Fibroblast of skin of left biceps (primary cell): ENCODE measurements around the gene TAOK2.

ENCODE experiments used
- DNase-seq, 2 experiments: peaks; one replicate each; pipeline ENCODE4 v3.0.0-alpha.2; 2013; ENCODE audit warnings: low read depth in 2 of 2

TAOK2 gene

GRCh38 chr16:29963021-29963743, 10.5 kb upstream of the TAOK2 start:
- DNase-seq, result no peak

GRCh38 chr16:29968205-29968604, 5.5 kb upstream of the TAOK2 start:
- no peak for DNase-seq

DNA sequence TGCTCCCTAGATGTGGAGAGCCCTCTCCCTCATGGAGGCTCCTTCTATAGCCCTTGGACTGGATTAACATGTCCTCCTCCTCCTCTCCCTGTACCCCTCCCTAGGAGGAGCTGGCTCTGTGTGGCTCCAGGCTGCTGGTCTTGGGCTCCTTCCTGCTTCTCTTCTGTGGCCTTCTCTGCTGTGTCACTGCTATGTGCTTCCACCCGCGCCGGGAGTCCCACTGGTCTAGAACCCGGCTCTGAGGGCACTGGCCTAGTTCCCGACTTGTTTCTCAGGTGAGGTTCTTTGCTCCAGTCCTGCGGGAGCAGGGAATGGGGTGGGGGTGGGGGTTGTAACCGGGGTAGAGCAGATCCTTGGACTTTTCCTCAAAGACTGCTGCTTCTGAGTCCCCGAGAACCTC, 2.4 kb upstream of the TAOK2 start:
- DNase-seq, result no peak

DNA sequence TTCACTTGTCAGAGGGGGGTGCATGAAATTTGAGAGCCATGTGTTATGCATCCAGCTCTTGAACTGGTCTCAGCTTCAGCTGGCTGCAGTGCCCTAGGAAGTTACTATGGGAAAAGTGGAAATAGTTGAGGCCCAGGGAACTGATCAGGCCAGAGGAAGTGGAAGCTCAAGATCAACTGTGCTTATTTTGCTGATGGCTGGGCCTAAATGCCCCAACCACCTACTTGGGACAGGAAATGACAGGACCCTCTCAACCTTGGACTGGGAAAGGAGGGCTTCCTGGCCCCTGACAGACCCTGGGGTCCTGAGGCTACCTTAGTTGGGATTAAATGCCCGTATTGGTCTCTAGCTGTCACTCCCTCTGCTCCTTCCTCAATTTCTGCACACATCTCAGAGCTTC, 1.2 kb upstream of the TAOK2 start:
- no peak for DNase-seq

GRCh38 chr16:29972992-29973383, 680 bp upstream of the TAOK2 start:
- no peak for DNase-seq

- no peak for DNase-seq
Observed at GRCh38 chr16:29974291-29975133, 844 bp downstream of the TAOK2 start.

GRCh38 chr16:29975134-29975538, 1.5 kb downstream of the TAOK2 start:
- DNase-seq, result no peak

GRCh38 chr16:29975811-29976511, 2.3 kb downstream of the TAOK2 start:
- no peak for DNase-seq

- DNase-seq, result no peak
Observed at GRCh38 chr16:29977063-29977825, 3.6 kb downstream of the TAOK2 start.

DNA sequence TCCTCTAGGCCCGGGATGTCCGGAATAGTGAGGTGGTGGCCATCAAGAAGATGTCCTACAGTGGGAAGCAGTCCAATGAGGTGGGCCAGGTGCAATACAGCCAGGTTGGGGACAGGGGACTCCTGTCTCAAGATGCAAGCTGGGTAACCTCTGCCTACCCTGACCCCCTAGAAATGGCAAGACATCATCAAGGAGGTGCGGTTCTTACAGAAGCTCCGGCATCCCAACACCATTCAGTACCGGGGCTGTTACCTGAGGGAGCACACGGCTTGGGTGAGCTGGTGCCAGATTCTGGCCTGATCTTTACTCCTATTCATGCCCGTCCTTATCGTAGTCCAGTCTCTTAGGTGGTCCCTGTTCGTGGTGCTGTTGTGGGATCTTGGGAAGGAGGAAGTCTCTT, 4.4 kb downstream of the TAOK2 start:
- no peak for DNase-seq

- DNase-seq, result no peak
Observed at GRCh38 chr16:29978564-29979270, 5.0 kb downstream of the TAOK2 start.

DNA sequence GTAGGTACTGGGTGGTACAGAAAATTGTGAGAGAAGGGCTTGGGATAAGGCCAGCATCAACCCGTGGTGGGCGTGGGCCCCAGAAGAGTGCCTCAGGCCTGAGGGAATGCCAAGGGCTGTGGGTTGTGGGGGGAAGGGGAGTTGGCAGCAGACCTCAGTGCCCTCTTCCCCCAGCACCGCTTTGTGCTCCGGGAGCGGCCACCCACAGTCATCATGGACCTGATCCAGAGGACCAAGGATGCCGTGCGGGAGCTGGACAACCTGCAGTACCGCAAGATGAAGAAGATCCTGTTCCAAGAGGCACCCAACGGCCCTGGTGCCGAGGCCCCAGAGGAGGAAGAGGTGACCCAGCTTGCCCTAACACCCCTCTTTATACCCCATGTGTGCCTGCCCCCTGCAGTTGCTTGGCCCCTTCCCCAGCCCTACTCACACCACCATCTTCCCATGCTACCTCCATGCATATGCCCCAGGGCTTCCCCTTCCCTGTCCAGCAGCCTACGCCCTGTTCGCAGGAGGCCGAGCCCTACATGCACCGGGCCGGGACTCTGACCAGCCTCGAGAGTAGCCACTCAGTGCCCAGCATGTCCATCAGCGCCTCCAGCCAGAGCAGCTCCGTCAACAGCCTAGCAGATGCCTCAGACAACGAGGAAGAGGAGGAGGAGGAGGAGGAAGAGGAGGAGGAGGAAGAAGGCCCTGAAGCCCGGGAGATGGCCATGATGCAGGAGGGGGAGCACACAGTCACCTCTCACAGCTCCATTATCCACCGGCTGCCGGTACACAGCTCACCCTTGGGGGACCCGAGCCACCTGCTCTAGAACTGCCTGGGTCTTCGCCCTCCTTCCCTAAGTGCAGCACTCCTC, 9.1 kb downstream of the TAOK2 start:
- no peak for DNase-seq

DNA sequence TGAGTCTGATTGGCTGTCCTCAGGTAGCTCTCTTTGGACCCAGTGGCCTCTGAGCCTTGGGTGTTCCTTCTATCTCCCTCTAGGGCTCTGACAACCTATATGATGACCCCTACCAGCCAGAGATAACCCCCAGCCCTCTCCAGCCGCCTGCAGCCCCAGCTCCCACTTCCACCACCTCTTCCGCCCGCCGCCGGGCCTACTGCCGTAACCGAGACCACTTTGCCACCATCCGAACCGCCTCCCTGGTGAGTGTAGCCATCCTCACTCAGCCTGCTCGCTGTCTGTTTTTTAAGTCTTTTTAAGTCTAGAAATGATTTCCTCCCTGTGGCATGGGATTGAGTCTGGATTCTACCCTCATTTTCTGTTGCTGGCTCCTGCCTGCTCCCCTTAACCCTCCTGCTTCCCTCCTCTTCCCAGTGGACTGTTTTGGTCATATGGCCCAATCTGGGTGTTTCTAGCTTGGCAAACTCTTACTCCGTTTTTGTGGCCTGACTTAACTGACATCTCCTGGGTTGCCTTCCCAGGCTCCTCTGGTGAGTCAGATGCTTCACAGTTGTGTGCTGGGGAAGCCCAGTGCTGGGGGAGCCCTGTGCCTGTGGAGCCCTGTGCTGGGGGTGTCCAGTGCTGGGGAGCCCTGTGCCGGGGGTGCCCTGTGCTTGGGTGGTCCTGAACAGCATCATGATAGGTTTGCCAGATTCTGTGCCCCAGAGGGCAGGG, 9.9 kb downstream of the TAOK2 start:
- DNase-seq, result no peak

DNA sequence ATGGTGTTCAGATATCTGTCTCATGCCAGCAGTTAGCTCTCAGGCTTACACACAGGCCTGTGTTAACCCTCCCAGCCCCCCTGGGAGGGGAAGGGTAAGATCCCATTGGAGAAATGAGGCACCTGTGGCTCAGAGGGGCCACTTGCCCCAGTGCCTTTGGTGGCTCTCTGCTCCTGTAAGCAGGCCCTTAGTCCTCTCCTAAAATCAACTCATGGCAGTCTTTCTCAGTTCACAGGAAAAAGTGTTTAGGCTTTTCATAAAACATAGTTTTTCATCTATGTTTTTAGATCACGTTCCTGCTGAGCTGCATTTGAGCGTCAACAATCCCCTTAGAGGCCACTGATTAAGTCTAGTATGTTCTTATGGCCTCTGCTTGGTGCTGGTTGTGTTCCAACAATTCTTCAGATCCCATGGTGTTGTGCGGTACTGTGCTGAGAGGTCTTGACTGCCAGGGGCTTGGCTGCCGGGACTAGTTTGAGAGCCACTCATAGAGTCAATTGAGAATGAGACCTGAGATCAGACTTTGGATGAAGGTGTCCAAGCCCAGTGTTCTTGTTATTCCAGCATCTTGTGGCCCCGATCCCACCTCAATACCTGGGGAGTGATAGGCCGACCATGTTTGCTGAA, 10.6 kb downstream of the TAOK2 start:
- DNase-seq, result no peak

DNA sequence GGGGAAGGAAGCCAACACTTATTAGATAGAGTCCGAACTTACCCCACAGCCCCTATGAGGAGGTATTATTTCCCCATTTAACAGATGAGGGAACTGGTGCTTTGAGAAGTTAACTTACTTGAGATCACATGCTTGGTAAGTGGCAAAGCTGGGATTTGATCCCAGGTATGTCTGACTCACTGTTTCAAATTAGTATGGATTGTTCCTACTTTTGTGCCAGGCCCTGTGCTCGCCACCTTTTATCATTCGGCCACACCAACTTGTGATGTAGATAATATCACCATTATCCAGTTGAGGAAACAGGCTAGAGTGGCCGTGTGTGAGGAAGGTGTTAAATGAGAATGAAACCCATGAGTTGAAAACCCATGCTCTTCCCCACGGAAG, 11.1 kb downstream of the TAOK2 start:
- DNase-seq, result no peak

DNA sequence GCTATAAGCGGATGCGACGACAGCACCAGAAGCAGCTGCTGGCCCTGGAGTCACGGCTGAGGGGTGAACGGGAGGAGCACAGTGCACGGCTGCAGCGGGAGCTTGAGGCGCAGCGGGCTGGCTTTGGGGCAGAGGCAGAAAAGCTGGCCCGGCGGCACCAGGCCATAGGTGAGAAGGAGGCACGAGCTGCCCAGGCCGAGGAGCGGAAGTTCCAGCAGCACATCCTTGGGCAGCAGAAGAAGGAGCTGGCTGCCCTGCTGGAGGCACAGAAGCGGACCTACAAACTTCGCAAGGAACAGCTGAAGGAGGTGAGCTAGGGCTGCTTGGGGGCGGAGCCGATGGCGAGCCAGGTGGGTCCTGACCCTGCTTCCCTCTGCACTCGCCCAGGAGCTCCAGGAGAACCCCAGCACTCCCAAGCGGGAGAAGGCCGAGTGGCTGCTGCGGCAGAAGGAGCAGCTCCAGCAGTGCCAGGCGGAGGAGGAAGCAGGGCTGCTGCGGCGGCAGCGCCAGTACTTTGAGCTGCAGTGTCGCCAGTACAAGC, 11.7 kb downstream of the TAOK2 start:
- DNase-seq, result no peak

DNA sequence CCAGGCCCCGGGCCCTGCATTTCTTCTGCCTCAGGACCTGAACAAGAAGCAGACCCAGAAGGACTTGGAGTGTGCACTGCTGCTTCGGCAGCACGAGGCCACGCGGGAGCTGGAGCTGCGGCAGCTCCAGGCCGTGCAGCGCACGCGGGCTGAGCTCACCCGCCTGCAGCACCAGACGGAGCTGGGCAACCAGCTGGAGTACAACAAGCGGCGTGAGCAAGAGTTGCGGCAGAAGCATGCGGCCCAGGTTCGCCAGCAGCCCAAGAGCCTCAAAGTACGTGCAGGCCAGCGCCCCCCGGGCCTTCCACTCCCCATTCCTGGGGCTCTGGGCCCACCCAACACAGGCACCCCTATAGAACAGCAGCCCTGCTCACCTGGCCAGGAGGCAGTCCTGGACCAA, 12.6 kb downstream of the TAOK2 start:
- DNase-seq, result no peak

DNA sequence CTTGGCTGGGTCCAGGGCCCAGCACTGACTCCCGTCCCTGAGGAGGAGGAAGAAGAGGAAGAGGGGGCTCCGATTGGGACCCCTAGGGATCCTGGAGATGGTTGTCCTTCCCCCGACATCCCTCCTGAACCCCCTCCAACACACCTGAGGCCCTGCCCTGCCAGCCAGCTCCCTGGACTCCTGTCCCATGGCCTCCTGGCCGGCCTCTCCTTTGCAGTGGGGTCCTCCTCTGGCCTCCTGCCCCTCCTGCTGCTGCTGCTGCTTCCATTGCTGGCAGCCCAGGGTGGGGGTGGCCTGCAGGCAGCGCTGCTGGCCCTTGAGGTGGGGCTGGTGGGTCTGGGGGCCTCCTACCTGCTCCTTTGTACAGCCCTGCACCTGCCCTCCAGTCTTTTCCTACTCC, 13.3 kb downstream of the TAOK2 start:
- no peak for DNase-seq
